AG09319 (cell line): ENCODE data around the gene POMT1.
"Not testable (repeated sequence)": the region's sequence is repeated elsewhere in the genome, so short reads cannot be mapped to it uniquely, and the experiment has no call there.

Experiments used
- DNase-seq: peaks from one replicate; pipeline ENCODE4 v3.0.0-alpha.2; 2010; ENCODE audit warnings: low read depth; ENCODE audit errors: extremely low read depth
- CTCF ChIP-seq: IDR thresholded peaks from 2 replicates; pipeline ENCODE4 v1.5.1; 2011; ENCODE audit warnings: low read depth, mild to moderate bottlenecking, inconsistent platforms, low read length, moderate library complexity

Gene POMT1

GRCh38 chr9:131502781-131503625, at the start of gene POMT1:
Gene POMT1 (plus strand): TSS chr9:131502918. CDS start chr9:131504219, 1,301 bp downstream.
- no peak for TF ChIP-seq CTCF
- peak; percentile 49 for DNase-seq

GRCh38 chr9:131454028-131454427, 48.7 kb upstream of the POMT1 start:
- no peak for DNase-seq
- no peak for TF ChIP-seq CTCF

GRCh38 chr9:131455655-131456054, 47.1 kb upstream of the POMT1 start:
- not testable (repeated sequence) for DNase-seq

GRCh38 chr9:131457746-131458145, 45.0 kb upstream of the POMT1 start:
- DNase-seq: no peak
- TF ChIP-seq CTCF: no peak

GRCh38 chr9:131459056-131459455, 43.7 kb upstream of the POMT1 start:
- TF ChIP-seq CTCF: no peak
- DNase-seq: no peak

GRCh38 chr9:131461166-131461565, 41.6 kb upstream of the POMT1 start:
- no peak for DNase-seq
- no peak for TF ChIP-seq CTCF

GRCh38 chr9:131464354-131465000, 38.2 kb upstream of the POMT1 start:
- no peak for TF ChIP-seq CTCF
- no peak for DNase-seq
